ENCODE data around the gene DET1.

DNA sequence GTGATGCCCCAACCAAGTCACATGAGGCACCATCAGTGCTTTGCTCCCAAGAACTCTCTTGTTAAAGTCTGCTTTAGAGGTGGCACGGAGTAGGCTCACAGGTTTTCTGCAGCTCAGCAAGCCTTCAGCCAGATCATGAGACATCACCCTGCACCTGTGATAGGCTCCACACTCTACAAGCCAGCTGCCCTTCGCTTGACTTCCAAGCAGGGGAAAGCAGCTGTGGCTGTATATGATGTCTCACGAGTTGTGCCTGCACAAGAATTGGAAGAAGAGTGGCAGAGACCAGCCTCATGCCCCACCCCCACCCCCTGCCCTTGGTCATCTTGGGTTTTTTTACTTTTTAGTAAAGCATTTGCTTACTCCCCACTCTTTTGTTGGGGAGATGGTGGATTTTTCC is 56.4 kb downstream of the DET1 start:
- TF ChIP-seq, protein P1, sequence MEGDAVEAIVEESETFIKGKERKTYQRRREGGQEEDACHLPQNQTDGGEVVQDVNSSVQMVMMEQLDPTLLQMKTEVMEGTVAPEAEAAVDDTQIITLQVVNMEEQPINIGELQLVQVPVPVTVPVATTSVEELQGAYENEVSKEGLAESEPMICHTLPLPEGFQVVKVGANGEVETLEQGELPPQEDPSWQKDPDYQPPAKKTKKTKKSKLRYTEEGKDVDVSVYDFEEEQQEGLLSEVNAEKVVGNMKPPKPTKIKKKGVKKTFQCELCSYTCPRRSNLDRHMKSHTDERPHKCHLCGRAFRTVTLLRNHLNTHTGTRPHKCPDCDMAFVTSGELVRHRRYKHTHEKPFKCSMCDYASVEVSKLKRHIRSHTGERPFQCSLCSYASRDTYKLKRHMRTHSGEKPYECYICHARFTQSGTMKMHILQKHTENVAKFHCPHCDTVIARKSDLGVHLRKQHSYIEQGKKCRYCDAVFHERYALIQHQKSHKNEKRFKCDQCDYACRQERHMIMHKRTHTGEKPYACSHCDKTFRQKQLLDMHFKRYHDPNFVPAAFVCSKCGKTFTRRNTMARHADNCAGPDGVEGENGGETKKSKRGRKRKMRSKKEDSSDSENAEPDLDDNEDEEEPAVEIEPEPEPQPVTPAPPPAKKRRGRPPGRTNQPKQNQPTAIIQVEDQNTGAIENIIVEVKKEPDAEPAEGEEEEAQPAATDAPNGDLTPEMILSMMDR (IDR thresholded peaks at IDR 0.05), result no peak
- TF ChIP-seq POLR2A (IDR thresholded peaks at IDR 0.05; ENCODE audit: low read depth) (no peak), POLR2AphosphoS5 (IDR thresholded peaks at IDR 0.05) (no peak), EP300 (IDR thresholded peaks at IDR 0.05) (no peak)
